T-helper 1 cell treated with Interleukin-12 subunit alpha and Interleukin-12 subunit beta and Interleukin-4 antibody, amounts not matched to agents 30 μg/mL and 1 μg/mL, for 36 hours (primary cell): ENCODE results near the gene FHAD1.

Experiments used
- H3K27ac Mint-ChIP-seq: one replicate; pipeline ENCODE4 v1.8.0; 2021; ENCODE audit warnings: mild to moderate bottlenecking, mixed read lengths
- H3K27me3 Mint-ChIP-seq: one replicate; pipeline ENCODE4 v1.8.0; 2021; ENCODE audit warnings: low read depth, mixed read lengths
- H3K36me3 Mint-ChIP-seq: one replicate; pipeline ENCODE4 v1.8.0; 2021; ENCODE audit warnings: low read depth, mixed read lengths
- H3K4me1 Mint-ChIP-seq: one replicate; pipeline ENCODE4 v1.8.0; 2021; ENCODE audit warnings: low read depth, mixed read lengths
- H3K4me3 Mint-ChIP-seq: one replicate; pipeline ENCODE4 v1.8.0; 2021; ENCODE audit warnings: mild to moderate bottlenecking, moderate library complexity, mixed read lengths
- H3K9me3 Mint-ChIP-seq: one replicate; pipeline ENCODE4 v1.8.0; 2021; ENCODE audit warnings: mixed read lengths

Gene FHAD1

GRCh38 chr1:15272009-15272781 is 25.2 kb downstream of the FHAD1 start:
- Mint-ChIP-seq H3K4me3 (no peak overlapping the region), H3K27ac (no peak overlapping the region), H3K36me3 (no peaks in the 10 kb centered on the region), H3K9me3 (no peaks in the 10 kb centered on the region), H3K27me3 (peaks cover 32% of the 10 kb centered on the region), H3K4me1 (no peaks in the 10 kb centered on the region)

GRCh38 chr1:15272782-15273127 is 25.7 kb downstream of the FHAD1 start:
- Mint-ChIP-seq H3K27ac (no peak overlapping the region), H3K4me3 (no peak overlapping the region), H3K9me3 (no peaks in the 10 kb centered on the region), H3K36me3 (no peaks in the 10 kb centered on the region), H3K4me1 (no peaks in the 10 kb centered on the region), H3K27me3 (peaks cover 32% of the 10 kb centered on the region)

- H3K4me3 Mint-ChIP-seq, result no peak overlapping the region
- H3K9me3 Mint-ChIP-seq, result no peaks in the 10 kb centered on the region
- H3K4me1 Mint-ChIP-seq, result no peaks in the 10 kb centered on the region
- H3K36me3 Mint-ChIP-seq, result no peaks in the 10 kb centered on the region
- no peak overlapping the region for H3K27ac Mint-ChIP-seq
- H3K27me3 Mint-ChIP-seq, result peaks cover 32% of the 10 kb centered on the region
Measured at GRCh38 chr1:15273274-15273673, 26.3 kb downstream of the FHAD1 start.

- no peaks in the 10 kb centered on the region for H3K36me3 Mint-ChIP-seq
- H3K27ac Mint-ChIP-seq, result no peak overlapping the region
- H3K4me3 Mint-ChIP-seq, result no peak overlapping the region
- H3K27me3 Mint-ChIP-seq, result peaks cover 27% of the 10 kb centered on the region
- no peaks in the 10 kb centered on the region for H3K9me3 Mint-ChIP-seq
- no peaks in the 10 kb centered on the region for H3K4me1 Mint-ChIP-seq
Measured at GRCh38 chr1:15275921-15276683, 29.1 kb downstream of the FHAD1 start.

GRCh38 chr1:15276691-15277446 is 29.8 kb downstream of the FHAD1 start:
- no peak overlapping the region for H3K4me3 Mint-ChIP-seq
- H3K9me3 Mint-ChIP-seq, result no peaks in the 10 kb centered on the region
- no peaks in the 10 kb centered on the region for H3K36me3 Mint-ChIP-seq
- H3K4me1 Mint-ChIP-seq, result no peaks in the 10 kb centered on the region
- H3K27ac Mint-ChIP-seq, result no peak overlapping the region
- H3K27me3 Mint-ChIP-seq, result peaks cover 32% of the 10 kb centered on the region

GRCh38 chr1:15277447-15277838 is 30.4 kb downstream of the FHAD1 start:
- H3K27me3 Mint-ChIP-seq, result peaks cover 29% of the 10 kb centered on the region
- no peaks in the 10 kb centered on the region for H3K36me3 Mint-ChIP-seq
- H3K4me3 Mint-ChIP-seq, result no peak overlapping the region
- no peaks in the 10 kb centered on the region for H3K4me1 Mint-ChIP-seq
- no peak overlapping the region for H3K27ac Mint-ChIP-seq
- H3K9me3 Mint-ChIP-seq, result no peaks in the 10 kb centered on the region

- Mint-ChIP-seq H3K4me1 (no peaks in the 10 kb centered on the region), H3K27ac (no peak overlapping the region), H3K27me3 (peaks cover 24% of the 10 kb centered on the region), H3K9me3 (no peaks in the 10 kb centered on the region), H3K36me3 (no peaks in the 10 kb centered on the region), H3K4me3 (no peak overlapping the region)
Measured at GRCh38 chr1:15277933-15278332, 30.9 kb downstream of the FHAD1 start.

- Mint-ChIP-seq H3K27me3 (peaks cover 17% of the 10 kb centered on the region), H3K4me3 (no peak overlapping the region), H3K36me3 (no peaks in the 10 kb centered on the region), H3K9me3 (no peaks in the 10 kb centered on the region), H3K4me1 (no peaks in the 10 kb centered on the region), H3K27ac (no peak overlapping the region)
Measured at GRCh38 chr1:15279576-15280230, 32.7 kb downstream of the FHAD1 start.

- Mint-ChIP-seq H3K27ac (no peak overlapping the region), H3K4me3 (no peak overlapping the region)
Measured at GRCh38 chr1:15280416-15280815, 33.4 kb downstream of the FHAD1 start.

GRCh38 chr1:15282038-15282437 is 35.0 kb downstream of the FHAD1 start:
- peaks cover 17% of the 10 kb centered on the region for H3K27me3 Mint-ChIP-seq
- H3K4me1 Mint-ChIP-seq, result no peaks in the 10 kb centered on the region
- peaks cover 6% of the 10 kb centered on the region for H3K9me3 Mint-ChIP-seq
- no peak overlapping the region for H3K4me3 Mint-ChIP-seq
- H3K27ac Mint-ChIP-seq, result no peak overlapping the region
- no peaks in the 10 kb centered on the region for H3K36me3 Mint-ChIP-seq

More at GRCh38 chr1:15280416-15280815, 33.4 kb downstream of the FHAD1 start:
- no peaks in the 10 kb centered on the region for H3K36me3 Mint-ChIP-seq
- peaks cover 17% of the 10 kb centered on the region for H3K27me3 Mint-ChIP-seq
- no peaks in the 10 kb centered on the region for H3K9me3 Mint-ChIP-seq
- no peaks in the 10 kb centered on the region for H3K4me1 Mint-ChIP-seq

- Mint-ChIP-seq H3K36me3 (no peaks in the 10 kb centered on the region), H3K27ac (no peak overlapping the region), H3K9me3 (peaks cover 13% of the 10 kb centered on the region), H3K4me1 (no peaks in the 10 kb centered on the region), H3K4me3 (no peak overlapping the region), H3K27me3 (peaks cover 17% of the 10 kb centered on the region)
Measured at GRCh38 chr1:15282810-15283474, 35.9 kb downstream of the FHAD1 start.

- Mint-ChIP-seq H3K36me3 (no peaks in the 10 kb centered on the region), H3K4me3 (no peak overlapping the region), H3K27me3 (peaks cover 17% of the 10 kb centered on the region), H3K9me3 (peaks cover 16% of the 10 kb centered on the region), H3K4me1 (no peaks in the 10 kb centered on the region), H3K27ac (no peak overlapping the region)
Measured at GRCh38 chr1:15283526-15283925, 36.5 kb downstream of the FHAD1 start.

GRCh38 chr1:15286452-15286851 is 39.4 kb downstream of the FHAD1 start:
- H3K4me3 Mint-ChIP-seq, result no peak overlapping the region
- H3K4me1 Mint-ChIP-seq, result peaks cover 2% of the 10 kb centered on the region
- no peaks in the 10 kb centered on the region for H3K36me3 Mint-ChIP-seq
- H3K27ac Mint-ChIP-seq, result no peak overlapping the region
- peaks cover 19% of the 10 kb centered on the region for H3K9me3 Mint-ChIP-seq
- H3K27me3 Mint-ChIP-seq, result peaks cover 5% of the 10 kb centered on the region
